DMS 273 treated with DMSO at 0.1 percent for 48 hours (cell line): ENCODE data around the gene ADGRL3.
"Not testable (repeated sequence)": the region's sequence is repeated elsewhere in the genome, so short reads cannot be mapped to it uniquely, and the experiment has no call there.

ENCODE experiments used
- DNase-seq: peaks from one replicate; lab custom pipeline; 2025; lab: John Stamatoyannopoulos, UW

Gene ADGRL3

DNA sequence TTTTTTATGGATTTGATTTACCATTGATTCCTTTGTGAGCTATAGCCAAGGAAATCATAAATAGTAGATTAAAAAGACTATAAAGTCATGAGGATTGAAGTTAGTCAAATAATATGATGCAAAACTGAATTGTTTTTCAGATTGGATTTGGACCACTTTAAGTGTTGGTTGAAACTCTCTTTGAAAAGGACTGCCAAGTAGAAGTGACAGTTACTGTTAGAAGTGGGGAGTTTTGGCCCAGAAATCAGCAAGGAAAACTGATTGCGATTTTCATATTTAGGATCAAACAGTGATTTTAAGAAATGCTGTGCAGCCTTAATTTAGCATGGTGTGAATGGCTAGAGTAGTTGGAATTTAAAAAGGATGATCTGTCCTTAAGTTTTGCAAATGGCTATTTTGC is 4.9 kb downstream of the ADGRL3 start:
- DNase-seq = no peak

DNA sequence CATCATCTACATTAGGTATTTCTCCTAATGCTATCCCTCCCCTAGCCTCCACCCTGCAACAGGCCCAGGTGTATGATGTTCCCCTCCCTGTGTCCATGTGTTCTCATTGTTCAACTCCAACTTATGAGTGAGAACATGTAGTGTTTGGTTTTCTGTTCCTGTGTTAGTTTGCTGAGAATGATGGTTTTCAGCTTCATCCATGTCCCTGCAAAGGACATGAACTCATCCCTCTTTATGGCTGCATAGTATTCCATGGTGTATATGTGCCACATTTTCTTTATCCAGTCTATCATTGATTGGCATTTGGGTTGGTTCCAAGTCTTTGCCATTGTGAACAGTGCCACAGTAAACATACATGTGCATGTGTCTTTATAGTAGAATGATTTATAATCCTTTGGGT is 7.0 kb downstream of the ADGRL3 start:
- not testable (repeated sequence) for DNase-seq

DNA sequence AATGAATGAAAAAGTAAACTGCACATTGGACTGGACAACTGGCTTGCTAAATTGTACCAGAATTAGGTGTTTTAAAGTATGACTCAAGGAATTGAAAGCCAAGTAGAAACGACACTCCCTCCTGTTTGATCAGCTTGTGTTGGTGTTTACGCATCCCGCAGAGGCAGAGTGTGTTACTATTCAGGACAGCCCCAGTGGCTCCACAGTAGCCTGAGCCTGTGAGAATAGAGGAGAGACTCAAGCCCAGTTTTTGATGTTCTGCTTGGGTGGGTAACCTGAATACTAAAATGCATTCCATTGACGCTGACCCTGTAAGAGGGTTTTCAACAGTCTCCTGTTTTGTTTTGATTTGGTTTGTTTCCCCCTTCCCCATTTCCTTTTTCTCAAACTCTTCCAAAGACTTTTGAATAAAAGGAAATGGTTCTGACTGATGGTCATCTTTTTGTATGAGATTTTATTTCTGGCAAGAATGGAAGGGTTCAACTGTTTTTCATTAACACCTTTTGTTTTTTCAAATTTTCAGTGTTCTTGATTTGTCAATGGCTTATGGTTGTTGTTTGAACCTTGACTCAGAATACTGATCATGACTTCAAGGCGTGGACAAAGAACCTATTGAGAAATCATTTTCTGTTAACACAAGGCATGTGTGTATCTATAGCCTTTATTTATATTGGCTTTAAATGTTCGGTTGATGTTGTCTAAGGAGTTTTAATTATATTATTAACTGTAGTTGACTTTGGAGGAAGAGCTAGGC is 10.2 kb downstream of the ADGRL3 start:
- no peak for DNase-seq

DNA sequence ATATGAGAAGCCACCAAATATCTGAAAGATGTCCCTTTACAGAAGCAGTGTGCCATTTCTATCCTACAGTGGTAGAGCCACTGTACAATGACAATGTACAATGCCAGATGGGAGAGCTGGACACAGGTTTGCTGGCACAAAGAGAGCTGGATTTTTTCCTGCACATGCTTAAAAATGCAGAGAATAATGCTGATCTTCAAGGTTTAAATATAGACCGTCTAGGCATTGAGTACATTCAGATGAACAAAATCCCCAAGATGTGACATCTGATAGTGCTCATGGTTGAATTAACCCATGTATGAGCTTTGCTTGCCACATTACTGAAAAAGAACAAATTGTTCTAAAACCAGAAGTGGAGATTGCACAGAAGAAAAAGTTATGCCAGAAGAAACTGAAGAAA is 11.7 kb downstream of the ADGRL3 start:
- no peak for DNase-seq

DNA sequence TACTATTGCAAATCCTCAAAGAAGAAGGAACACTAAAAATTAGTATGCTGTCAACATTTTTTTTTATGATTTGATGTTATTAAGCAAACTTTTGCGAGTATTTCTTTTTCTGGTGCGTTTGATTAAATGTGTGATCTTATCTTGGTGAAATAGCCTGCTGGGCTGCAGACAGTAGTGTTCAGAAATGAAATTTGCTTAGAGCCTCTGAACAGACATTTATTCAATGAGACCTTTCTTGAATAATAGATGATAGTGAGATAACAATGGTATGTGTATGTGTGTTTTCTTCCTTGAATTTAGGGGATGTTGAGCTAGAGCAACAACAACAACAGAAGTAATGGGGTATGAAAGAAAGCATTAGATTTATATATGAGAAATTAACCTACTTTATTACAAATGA is 12.7 kb downstream of the ADGRL3 start:
- no peak for DNase-seq

DNA sequence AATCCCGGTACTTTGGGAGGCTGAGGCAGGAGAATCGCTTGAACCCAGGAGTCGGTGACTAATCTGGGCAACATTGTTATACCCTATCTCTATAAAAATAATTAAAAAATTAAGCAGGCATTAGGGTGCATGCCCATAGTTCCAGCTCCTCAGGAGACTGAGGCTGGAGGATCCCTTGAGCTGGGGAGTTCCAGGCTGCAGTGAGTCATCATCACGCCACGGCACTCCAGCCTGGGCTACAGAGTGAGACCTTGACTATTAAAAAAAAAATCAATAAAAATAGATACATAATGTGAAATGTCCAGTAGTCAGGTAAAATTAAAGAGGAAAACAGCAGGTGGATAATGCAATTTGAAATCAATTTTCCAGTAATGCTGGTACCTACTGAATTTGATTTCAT is 14.6 kb downstream of the ADGRL3 start:
- DNase-seq = no peak

DNA sequence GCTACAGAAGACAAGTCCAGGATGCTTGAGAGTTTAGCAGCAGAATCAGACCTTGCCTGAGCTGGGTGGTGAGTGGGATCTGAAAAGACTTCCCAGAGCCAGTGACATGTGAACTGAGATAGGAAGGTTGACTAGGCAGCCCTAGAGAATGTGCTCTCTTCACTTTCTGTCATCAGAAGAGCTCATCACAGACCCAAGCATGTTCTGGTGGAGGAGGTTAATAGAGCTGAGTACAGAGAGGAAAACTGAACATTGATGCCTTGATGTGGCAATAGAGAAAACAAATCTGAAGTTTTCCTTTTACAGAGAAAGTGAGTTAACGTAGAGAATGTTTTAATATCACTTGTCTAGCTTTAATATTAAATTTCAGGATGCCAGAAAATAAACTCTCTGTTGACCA is 17.1 kb downstream of the ADGRL3 start:
- DNase-seq = no peak

DNA sequence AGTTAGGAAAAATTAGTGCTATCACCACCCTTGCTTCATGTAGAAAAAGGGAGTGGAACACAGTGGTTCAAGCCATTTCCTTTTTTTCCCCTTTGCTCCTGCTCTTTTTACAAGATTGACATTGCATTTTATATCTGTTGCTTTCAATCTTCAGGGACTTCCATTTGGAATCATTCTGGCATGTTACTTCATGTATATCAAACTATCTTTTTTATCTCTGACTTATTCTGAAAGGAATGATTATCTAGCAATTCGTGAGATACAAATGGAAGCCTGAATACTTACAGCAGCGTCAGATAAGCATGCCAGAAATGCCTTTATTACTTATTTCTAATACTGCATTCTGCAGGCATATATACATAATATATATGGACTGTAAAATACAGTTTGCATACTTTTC is 20.4 kb downstream of the ADGRL3 start:
- DNase-seq = no peak

DNA sequence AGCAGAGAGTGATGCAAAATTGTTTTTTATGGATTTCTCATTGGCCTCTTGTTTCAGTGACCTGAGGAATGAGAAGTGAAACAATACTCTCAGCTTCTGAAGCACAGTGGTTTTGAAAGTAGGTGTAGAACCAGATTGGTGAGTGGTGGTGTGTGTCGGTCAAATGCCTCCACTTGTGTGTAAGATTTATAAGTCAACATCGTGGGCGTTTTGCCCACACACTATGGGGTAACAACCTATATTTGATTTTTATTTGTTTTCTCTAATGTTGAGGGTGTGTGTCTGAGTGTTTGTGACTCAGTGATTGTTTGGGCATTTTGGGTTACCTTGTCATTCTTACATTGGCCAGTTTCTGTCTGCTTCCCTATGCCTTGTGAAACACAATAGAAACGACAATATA is 23.3 kb downstream of the ADGRL3 start:
- no peak for DNase-seq

DNA sequence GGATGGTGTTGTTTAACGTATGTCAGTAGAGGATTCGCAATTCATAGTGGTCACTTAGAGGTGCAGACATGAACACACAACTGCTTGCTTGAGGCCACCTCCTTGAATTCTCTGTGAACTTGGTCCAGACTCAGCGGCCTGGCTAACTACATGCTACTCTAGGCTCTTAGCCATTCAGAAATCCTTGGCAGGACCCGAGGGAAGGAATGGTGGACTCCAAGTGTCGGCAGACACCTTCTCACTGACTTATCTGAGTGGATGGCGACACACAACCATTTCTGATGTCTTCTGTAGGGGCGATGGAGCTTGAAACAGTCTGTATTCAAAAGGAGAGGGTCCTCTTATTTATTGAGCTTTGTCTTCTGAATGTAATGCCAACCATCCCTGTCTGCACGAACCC is 24.4 kb downstream of the ADGRL3 start:
- DNase-seq = no peak

DNA sequence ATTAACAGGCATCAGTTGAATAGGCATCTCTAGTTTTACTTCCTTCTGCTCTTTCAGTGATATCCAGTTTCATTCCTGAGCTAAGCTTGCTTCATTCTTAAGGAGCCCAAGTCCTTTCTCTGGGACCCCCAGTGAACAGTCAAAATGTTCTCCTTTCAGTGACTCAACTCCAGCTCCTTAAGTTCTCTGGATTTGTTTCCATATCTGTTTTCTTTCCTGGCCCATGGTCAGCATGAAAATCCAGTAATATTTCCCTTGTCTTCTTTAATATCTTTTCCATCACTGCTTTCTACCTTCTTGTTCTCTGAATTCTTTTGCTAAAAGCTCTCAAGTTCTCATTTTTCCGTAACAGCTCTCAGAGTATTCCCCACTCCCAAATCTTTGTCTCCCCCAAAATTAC is 25.5 kb downstream of the ADGRL3 start:
- DNase-seq = no peak

DNA sequence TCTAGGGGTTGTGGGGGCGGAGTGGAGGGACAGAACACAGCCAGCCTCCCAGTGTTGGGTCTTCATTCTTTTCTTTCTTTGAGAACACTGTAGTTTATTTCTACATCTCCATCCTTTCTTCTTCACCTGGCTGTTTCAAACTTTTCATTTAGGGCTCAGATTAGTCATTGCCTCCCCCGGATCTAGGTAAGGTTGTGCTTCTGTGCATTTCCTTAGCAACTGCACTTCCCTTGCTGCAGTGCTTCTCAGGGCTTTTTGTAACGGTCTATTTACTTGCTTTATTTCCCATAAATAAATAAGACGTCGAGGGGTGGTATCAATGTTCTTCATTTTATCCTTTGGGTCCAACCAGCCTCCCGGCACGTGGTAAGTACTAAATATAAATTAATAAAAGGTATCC is 31.3 kb downstream of the ADGRL3 start:
- DNase-seq = no peak

DNA sequence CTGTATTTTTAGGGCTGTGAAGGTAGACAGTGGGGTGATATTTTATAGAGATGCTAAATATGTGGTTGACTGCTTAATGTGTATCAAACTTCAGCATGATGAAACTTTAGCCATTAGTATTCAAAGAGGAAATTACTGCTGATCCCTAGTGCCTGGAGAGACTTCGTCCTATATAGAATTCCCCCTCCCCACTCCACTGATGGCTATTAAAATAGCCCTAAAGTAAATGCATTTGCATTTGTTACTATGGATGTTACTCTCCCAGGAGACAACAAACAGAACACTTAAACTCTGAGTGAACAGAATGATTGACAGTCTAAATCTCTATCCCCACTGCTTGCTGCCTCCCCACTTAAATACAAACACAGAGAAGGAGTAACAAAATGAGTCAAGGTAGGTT is 39.1 kb downstream of the ADGRL3 start:
- no peak for DNase-seq

DNA sequence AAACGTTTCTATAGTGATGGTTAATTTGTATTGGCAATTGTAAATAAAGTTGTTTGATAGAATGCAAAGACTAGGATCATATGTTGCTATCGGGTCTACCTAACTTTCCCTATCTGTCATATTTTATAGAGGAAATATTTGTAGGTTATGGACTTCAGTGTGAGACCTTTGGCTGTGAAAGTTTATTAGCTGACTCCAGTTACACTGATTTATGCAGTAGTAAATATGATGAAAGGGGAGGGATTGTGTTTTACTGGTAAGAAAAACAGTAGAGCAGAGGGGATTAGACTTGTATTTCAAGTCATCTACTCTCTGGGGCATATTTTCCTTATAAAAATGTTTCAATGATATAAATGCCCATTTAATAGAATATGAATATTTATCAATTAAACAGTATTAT is 43.8 kb downstream of the ADGRL3 start:
- no peak for DNase-seq

DNA sequence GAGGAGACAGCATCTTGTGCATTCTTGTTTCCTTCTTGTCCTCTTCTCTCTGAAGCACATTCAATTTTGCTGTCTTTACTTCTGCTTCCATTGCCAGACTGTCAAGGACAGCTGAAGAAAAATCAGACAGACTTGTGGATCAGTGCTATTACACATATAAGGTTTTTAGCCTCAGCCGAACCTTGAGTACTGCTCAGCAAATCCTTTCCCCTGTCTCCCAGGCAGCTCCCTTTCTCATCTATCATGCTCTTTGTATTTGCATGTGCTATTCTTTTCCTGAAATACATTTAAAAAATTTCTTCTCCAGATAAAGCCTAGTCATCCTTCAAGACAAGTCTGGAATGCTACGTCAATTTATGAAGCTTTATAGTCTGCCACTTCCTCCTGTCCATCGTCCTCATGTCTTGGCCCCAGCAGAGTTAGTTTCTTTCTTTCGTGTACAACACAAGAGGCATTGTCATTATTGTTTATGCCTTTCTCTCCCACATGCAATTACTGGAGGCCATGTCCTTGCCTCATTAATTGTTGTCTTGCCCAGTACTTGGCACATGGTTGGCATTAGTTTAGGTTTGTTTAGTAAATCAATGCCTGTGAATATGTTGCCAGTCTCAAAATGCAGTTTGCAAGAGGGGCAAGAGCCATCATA is 45.1 kb downstream of the ADGRL3 start:
- DNase-seq = no peak

DNA sequence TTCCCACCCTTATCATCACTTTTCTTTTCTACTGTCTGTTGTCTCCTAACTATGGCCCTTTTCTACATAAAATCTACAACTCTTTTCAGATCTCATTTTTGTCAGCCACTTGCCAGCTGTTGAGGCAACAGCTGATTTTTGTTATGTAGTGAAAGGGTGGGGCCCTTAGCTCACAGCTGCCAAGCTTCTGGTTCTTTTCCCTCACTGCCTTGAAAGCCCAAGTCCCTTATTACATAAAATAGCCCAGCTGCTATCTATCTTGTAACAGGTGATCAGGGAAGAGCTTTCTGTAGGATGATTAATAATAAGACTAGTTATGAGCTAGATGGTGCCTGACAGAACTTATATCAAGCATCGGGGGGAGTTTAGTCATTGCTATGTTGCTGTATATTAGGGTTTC is 45.9 kb downstream of the ADGRL3 start:
- DNase-seq = no peak

DNA sequence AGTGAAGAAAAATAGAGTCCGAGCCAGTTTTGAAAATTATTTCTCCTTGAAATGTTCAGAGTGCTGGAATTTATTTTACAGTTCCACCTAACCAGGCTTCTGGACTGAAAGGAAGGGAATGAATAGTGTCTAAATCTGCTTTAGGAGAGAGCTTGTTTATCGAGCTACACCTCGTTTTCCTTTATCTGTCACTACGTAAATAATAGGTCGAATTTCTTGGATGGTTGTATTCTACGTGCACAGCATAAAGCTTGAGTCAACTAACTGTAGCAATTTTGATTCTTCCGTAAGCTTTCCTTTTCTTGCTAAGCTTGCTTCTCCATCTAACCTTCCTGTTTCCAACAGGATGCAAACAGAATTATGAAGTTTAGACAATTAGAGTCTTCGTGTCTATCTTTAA is 48.6 kb downstream of the ADGRL3 start:
- DNase-seq = no peak

DNA sequence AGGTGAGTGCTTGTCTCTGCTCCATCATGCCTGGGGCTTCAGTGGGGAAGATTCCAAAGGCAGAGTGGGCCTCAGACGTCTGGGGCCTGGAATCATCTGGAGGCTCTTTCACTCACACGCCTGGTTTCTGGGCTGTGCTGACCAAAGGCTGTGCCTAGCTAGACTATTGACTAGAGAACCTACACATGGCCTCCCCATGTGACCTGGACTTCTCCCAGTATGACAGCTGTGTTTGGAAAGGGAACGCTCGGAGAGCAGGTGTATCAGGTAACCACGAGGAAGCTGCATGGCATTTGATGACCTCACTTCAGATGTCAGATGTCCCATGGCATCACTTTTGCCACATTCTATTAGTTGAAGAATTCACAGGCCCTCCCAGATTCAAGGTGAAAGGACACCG is 51.0 kb downstream of the ADGRL3 start:
- DNase-seq = no peak

DNA sequence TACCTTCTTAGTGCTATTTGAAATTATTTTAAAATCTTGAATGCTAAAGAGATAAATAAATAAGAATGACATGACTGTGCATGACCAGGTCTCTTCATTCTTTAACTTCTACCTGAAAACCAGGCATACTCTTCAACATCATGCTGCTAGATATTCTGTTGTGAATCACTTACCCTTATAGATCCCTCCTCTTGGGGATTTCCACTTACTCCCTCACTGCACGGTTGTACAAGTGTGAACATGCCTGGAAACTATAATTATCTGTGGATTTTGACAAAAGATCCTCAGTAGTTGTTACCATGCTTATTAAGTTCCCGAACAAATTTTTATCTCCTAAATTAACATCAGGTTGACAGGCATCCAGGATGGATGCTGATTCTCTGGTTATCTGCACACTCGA is 54.3 kb downstream of the ADGRL3 start:
- DNase-seq = no peak

DNA sequence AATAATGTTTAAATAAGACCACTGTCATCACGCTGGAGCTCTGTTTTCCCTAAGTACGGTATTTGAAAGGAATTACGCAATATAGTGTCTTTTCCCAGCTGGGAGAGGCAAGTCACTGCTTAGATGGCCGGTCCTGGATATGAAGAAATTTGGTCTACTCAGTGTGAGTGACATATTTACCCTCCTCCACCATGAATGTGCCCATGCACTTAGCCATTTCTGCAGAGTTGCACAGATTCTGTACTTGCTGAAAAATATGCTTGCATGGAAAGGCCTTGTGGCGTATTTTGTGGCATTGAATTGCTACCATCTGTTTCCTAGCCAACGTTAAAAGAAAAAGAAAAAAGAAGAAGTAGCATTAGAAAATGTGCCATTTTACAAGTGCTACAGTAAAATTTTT is 73.1 kb downstream of the ADGRL3 start:
- no peak for DNase-seq

DNA sequence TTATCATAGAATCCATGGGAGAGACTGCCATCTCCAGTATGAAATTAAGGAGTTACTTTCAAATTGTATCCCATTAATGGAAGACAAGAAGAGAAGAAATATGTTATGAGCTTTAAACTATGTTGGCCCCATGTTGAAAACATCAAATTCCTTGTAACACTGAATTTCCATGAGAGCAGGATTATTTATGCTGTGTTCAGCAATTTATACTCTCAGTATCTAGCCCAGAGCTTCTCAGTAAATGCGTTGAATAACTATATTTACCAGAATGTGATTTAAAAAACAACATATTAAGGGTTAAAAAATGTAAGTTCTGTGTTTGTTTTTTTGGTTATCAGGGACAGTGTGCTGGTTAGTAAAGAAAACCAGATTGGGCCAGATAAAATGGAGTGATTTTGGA is 74.2 kb downstream of the ADGRL3 start:
- no peak for DNase-seq

DNA sequence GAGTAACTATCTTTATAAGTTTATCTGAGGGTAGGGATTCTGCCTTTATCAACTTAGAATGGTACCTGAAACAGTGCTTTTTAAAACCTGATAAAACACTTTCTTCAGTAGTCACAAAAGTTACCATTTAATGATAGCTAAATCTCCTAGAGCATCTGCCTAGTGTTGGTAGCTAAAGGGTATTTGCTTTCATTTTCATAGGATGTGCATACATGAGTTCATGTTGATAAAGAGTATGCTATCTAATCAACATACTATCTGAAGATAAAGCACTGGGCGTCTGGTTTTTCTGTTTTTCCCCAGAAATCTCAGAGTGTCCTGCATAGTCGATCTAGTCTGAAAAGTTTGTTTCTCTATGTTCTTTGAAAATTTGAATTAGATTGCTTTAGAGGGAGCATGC is 75.1 kb downstream of the ADGRL3 start:
- DNase-seq = no peak

DNA sequence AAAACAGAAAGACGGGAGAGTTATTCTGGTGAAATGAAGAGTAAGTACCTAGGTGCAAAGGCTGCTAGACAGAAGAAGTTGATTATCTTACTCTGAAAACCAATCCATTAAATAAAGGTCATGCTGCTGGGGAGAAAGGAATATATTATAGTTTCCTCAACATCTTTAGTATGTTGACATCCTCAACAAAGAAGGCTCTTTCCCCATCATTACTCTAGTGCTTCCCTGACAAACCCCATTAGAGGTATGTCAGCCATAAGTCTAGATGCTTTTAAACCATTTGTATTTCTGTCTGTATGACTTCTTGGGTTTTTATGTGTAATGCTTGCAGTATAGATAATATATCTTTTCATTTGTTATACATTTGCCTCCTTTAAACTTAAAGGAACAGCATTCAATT is 75.9 kb downstream of the ADGRL3 start:
- DNase-seq = no peak
